Stimulated activated CD4-positive, alpha-beta T cell treated with anti-CD3 and anti-CD28 coated beads, TNF-alpha, amount 100 ng/mL, for 48 hours (primary cell): ENCODE data around the gene KLRF2.

Experiments used
- DNase-seq, 3 donors: peaks; one replicate each; pipeline ENCODE4 v3.0.0-alpha.2; 2020; ENCODE audit warnings: low read depth in 3 of 3

Gene KLRF2

GRCh38 chr12:9888665-9889273 is 7.5 kb downstream of the KLRF2 start:
- no peak for DNase-seq

- DNase-seq, result no peak
These were observed 14.1 kb downstream of the KLRF2 start for GRCh38 chr12:9895215-9895971.

- no peak for DNase-seq
These were observed 16.2 kb downstream of the KLRF2 start for GRCh38 chr12:9897535-9897934.

GRCh38 chr12:9899209-9899608 is 17.9 kb downstream of the KLRF2 start:
- DNase-seq, result no peak

- no peak for DNase-seq
These were observed 19.6 kb downstream of the KLRF2 start for GRCh38 chr12:9900930-9901329.

GRCh38 chr12:9902539-9903228 is 21.4 kb downstream of the KLRF2 start:
- no peak for DNase-seq

- DNase-seq, result peak in 1 of 3 donors; percentile 5
These were observed 25.6 kb downstream of the KLRF2 start for GRCh38 chr12:9906873-9907272.

- no peak for DNase-seq
These were observed 26.5 kb downstream of the KLRF2 start for GRCh38 chr12:9907769-9908168.

- no peak for DNase-seq
These were observed 27.1 kb downstream of the KLRF2 start for GRCh38 chr12:9908350-9908749.

GRCh38 chr12:9909724-9910123 is 28.4 kb downstream of the KLRF2 start:
- no peak for DNase-seq

- DNase-seq, result no peak
These were observed 29.6 kb downstream of the KLRF2 start for GRCh38 chr12:9910716-9911421.

GRCh38 chr12:9911708-9912107 is 30.4 kb downstream of the KLRF2 start:
- no peak for DNase-seq

GRCh38 chr12:9919443-9919842 is 38.2 kb downstream of the KLRF2 start:
- DNase-seq, result no peak

GRCh38 chr12:9920451-9920850 is 39.2 kb downstream of the KLRF2 start:
- no peak for DNase-seq

- no peak for DNase-seq
These were observed 41.1 kb downstream of the KLRF2 start for GRCh38 chr12:9922429-9922828.

- no peak for DNase-seq
These were observed 44.6 kb downstream of the KLRF2 start for GRCh38 chr12:9925705-9926393.

- DNase-seq, result no peak
These were observed 45.6 kb downstream of the KLRF2 start for GRCh38 chr12:9926876-9927275.

GRCh38 chr12:9928607-9929006 is 47.3 kb downstream of the KLRF2 start:
- no peak for DNase-seq

- DNase-seq, result no peak
These were observed 50.0 kb downstream of the KLRF2 start for GRCh38 chr12:9931245-9931644.

- DNase-seq, result no peak
These were observed 51.0 kb downstream of the KLRF2 start, which contains the start of gene CLEC2A for GRCh38 chr12:9932270-9932669. CLEC2A (minus strand) TSS chr12:9932370; CDS start chr12:9932329, 41 bp downstream.

- DNase-seq, result no peak
These were observed 52.7 kb downstream of the KLRF2 start for GRCh38 chr12:9933958-9934357.

GRCh38 chr12:9935026-9935425 is 53.7 kb downstream of the KLRF2 start:
- DNase-seq, result no peak
